Activated CD8-positive, alpha-beta memory T cell treated with anti-CD3 and anti-CD28 coated beads, Interleukin-2, amount 50 U/mL, for 24 hours (primary cell): Measurements from ENCODE around the gene ZNF431.
"Not testable (repeated sequence)": the region's sequence is repeated elsewhere in the genome, so short reads cannot be mapped to it uniquely, and the experiment has no call there.

ENCODE experiments used
- DNase-seq: peaks from one replicate; pipeline ENCODE4 v3.0.0-alpha.2; 2020; ENCODE audit errors: extremely low read depth

The ZNF431 gene

GRCh38 chr19:21141787-21142464 is at the start of gene ZNF431:
TSS of gene ZNF431 (plus strand) at chr19:21142040. CDS start at chr19:21142184, 144 bp downstream.
- peak; percentile 79 for DNase-seq

DNA sequence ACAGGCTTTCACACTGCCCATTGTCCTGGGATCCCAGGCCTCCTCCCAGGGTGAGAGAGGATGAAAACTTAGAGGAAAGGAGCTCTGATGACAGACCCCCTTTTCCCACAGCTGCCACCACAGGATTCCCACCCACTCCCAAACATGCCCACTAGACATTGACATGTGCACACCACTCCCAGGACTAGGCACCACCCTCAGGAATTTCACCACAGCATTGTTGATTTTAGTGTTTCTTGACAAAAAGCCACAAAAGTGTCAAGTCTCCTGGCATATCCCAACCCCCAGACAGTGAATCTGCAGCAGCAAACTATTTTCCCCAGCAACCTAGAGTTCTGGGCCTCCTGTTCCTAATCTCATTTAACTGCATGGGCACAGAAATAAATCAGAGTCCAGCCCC is 49.7 kb upstream of the ZNF431 start:
- no peak for DNase-seq

- no peak for DNase-seq
These were observed 47.4 kb upstream of the ZNF431 start for GRCh38 chr19:21094347-21095025.

DNA sequence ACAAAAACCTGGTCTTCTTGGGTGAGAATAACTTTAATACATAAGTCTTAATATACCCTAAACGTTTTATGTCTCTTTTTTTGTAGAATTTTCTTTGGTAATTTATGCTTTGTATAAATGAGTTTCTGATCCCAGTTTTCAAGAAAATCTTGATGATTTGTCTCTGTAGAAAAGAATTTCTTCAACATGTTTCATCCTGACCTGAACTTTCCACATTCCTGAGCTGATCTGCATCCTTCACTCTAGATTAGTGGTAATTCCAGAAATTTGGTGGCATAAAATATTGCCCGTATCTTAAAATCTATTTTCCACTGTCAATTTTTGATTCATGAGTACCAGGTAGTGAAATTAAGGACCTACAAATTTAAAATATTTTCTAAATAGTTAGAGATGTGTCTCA is 43.5 kb upstream of the ZNF431 start:
- DNase-seq, result no peak

DNA sequence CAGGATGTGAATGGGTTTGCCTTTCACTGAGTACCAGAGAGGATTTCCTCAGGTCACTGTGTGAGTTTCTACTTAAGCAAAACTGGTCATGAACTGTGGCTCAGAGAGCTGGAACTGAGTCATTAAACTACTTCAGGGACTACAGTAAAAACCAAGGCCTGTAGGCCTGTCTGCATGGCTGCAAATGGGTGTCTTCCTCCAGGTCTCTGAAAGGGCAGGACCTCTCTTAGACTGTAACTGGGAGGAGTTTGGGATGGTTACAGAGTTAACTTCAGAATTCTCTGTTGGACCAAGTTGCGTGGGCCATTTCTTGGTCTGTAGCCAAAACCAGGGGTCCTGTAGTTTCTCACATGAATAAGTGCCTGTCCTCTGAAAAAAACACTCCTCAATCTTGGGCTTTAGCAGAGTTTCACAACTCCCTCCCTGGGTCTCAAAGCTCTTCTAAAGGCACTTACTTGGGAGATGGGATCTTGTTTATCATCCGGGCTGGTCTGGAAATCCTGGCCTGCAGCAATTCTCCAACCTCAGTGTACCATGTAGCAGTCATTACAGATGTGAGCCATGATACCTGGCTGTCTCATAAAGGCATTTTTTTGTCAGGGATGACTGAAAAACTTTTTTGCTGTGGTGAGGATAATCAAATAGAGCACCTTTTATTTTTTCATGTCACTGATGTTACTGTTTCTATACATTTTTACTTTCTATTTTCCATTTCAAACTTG is 40.2 kb upstream of the ZNF431 start:
- DNase-seq, result no peak

DNA sequence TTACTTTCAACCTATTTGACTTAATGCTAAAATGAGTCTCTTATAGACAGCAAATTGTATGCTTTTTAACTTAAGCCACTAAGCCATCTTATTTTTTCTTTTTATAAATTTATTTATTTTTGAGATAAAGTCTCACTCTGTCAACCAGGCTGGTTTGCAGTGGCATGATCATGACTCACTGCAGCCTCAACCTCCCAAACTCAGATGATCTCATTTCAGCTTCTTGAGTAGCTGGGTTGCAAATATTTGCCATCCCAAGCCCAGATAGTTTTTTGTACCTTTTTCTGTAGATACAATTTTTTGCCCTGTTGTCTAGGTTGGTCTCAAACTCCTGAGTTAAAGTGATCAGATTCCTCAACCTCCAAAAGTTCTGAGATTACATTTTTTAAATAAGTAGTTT is 32.7 kb upstream of the ZNF431 start:
- DNase-seq, result no peak

- no peak for DNase-seq
These were observed 31.7 kb upstream of the ZNF431 start for GRCh38 chr19:21110183-21110582.

GRCh38 chr19:21115430-21115829 is 26.4 kb upstream of the ZNF431 start:
- DNase-seq, result no peak

- DNase-seq, result no peak
These were observed 24.6 kb upstream of the ZNF431 start for GRCh38 chr19:21117041-21117907.

- no peak for DNase-seq
These were observed 15.8 kb upstream of the ZNF431 start for GRCh38 chr19:21126078-21126477.

GRCh38 chr19:21127001-21127400 is 14.8 kb upstream of the ZNF431 start:
- DNase-seq, result no peak

DNA sequence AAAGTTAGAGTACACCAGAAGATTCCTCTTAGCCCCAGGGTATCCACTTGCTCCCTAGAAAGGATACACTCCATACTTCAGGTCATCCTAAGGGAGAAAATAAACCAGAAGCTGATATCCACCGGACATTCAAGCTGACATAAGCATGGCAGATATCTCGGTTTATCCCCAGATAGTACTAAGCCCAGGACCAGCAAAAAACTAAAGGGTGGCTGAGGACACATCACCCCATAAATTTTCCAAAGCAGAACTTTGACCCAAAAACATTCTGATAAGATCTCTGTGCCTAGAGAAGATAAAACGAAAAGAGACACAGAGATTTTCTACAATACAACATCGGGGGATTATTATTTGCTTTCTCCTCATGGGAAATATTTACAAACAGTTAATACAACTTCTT is 13.9 kb upstream of the ZNF431 start:
- no peak for DNase-seq

- no peak for DNase-seq
These were observed 12.7 kb upstream of the ZNF431 start for GRCh38 chr19:21128901-21129698.

GRCh38 chr19:21130097-21130775 is 11.6 kb upstream of the ZNF431 start:
- DNase-seq, result no peak

- DNase-seq, result no peak
These were observed 8.2 kb upstream of the ZNF431 start for GRCh38 chr19:21133633-21134032.

DNA sequence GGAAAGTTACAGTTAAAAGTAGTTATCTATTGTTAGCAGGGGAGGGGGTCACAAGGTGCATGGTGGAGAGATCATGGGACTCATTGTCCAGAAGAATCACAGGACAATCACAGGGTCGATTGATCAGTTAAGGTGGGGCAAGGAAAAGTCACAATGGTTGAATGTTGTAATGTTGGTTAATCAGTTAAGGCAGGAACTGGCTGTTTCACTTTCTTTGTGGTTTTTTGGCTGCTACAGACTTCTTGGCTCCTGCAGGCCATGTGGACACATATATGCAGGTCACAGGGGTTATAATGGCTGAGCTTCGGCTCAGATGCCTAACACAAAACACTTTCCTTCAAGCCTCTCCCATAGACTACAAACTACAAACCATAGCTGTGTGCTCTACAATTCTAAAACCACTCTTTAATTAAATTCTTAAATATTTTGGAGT is 6.9 kb upstream of the ZNF431 start:
- no peak for DNase-seq

DNA sequence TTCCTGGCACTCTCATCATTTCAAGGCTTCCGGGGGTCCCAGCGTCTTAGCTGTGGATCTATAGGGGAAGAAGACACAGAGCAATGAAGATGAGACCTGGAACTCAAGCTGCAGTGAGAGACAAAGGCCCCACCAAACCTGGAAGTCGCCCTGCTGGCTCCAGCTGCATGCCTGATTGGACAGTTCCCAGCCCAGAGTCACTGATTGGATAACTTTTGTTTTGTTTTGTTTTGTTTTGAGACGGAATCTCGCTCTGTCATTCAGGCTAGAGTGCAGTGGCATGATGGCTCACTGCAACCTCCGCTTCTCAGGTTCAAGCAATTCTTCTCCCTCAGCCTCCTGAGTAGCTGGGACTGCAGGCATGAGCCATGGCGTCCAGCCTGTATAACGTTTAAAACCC is 6.4 kb upstream of the ZNF431 start:
- DNase-seq, result no peak

DNA sequence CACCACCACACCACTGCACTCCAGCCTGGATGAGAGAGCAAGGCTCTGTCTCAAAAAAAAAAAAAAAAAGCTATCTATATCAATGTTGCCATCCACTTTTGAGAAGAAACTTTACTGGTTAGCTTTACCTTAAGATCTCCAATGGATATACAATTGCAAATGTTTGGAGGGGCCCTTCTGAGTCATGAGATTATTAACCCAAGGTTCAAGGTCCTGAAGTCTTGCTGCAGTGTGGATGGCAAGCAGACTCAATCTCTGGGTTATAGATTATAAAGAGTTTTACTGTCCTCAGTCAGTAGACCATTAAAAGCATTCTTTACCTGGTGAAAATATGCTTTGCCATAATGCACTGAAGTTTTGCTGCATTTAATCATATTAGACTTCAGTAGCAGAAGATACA is 3.7 kb upstream of the ZNF431 start:
- DNase-seq, result no peak

DNA sequence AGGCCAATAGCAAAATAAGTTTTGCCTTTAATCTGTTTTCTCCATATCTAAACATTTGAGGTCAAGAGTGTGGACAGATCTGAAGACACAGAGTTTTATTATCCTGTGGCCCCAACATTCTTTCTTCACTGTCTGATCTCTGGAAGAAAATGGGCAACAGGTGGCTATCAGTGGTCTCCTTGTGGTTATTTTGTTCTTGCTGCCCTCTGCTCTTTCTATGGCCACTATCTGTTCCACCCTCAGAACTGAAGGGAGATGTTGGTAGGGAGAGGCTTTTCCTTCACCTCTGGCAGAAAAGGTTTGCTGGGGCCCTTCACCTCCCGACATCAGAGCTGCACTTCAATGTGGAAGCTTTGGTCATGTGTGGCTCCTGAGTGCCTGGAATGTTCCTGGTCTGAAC is 834 bp upstream of the ZNF431 start:
- not testable (repeated sequence) for DNase-seq

GRCh38 chr19:21143428-21143827 is 1.6 kb downstream of the ZNF431 start:
- DNase-seq, result no peak

DNA sequence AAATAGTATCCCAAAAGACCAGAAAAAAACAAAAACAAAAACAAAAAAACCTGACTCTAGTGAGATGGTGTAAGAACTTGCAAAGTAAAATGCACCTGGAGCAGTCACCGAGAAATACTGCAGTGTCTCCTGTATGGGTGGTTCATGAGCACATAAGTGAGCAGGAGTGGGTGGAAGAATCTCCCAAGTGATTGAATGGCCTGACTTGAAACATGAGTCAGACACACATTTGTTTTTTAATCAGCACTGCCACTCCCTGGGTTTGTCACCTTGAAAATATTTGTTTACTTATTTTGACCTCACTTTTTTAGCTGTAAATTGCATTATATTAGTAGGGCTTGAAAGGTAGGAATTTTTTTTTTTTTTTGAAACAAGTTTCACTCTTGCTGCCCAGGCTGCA is 2.0 kb downstream of the ZNF431 start:
- no peak for DNase-seq
